Osteoblast (primary cell): ENCODE data around the gene KIAA0753. TPM values are rescaled to one million over a fixed set of nuclear protein-coding genes. Genes with fewer than 3 reads are reported as not detected.

Experiments used
- DNase-seq: peaks from one replicate; pipeline ENCODE4 v3.0.0; 2011; ENCODE audit warnings: low spot score, mixed read lengths; ENCODE audit not compliant: insufficient read length; ENCODE audit errors: missing footprints
- H2AFZ ChIP-seq: 2 replicates; pipeline ENCODE4 v1.6.0; 2011; ENCODE audit warnings: mild to moderate bottlenecking, low read length
- H3K27ac ChIP-seq: 2 replicates; pipeline ENCODE4 v1.5.1; 2011; ENCODE audit warnings: mild to moderate bottlenecking, low read depth, low read length, moderate library complexity
- H3K27me3 ChIP-seq: 2 replicates; pipeline ENCODE4 v1.6.0; 2012; ENCODE audit warnings: mild to moderate bottlenecking, control low read depth, inconsistent platforms, low read length, moderate library complexity; ENCODE audit not compliant: insufficient read depth
- H3K36me3 ChIP-seq: 2 replicates; pipeline ENCODE4 v1.5.1; 2011; ENCODE audit warnings: mild to moderate bottlenecking, low read length, control low read depth, moderate library complexity; ENCODE audit not compliant: insufficient read depth
- H3K4me1 ChIP-seq: 2 replicates; pipeline ENCODE4 v1.5.1; 2011; ENCODE audit warnings: mild to moderate bottlenecking, low read length, control low read depth, moderate library complexity; ENCODE audit not compliant: insufficient read depth
- H3K4me2 ChIP-seq: 2 replicates; pipeline ENCODE4 v1.6.0; 2011; ENCODE audit warnings: mild to moderate bottlenecking, low read length; ENCODE audit not compliant: insufficient read depth
- H3K4me3 ChIP-seq: fragments of 200-600 bp; sonication (generic); 3 replicates; pipeline ENCODE4 v1.5.1; 2012; ENCODE audit warnings: mild to moderate bottlenecking, low read length, inconsistent platforms; ENCODE audit not compliant: insufficient read depth
- H3K79me2 ChIP-seq: 2 replicates; pipeline ENCODE4 v1.6.0; 2012; ENCODE audit warnings: mild to moderate bottlenecking, low read length, control low read depth, inconsistent platforms; ENCODE audit not compliant: insufficient read depth
- H3K9me3 ChIP-seq: 2 replicates; pipeline ENCODE4 v1.5.1; 2011; ENCODE audit warnings: low read depth, low read length, control low read depth
- H4K20me1 ChIP-seq: 2 replicates; pipeline ENCODE4 v1.6.0; 2012; ENCODE audit warnings: mild to moderate bottlenecking, low read length, control low read depth; ENCODE audit not compliant: insufficient read depth
- CTCF ChIP-seq: IDR thresholded peaks from 2 replicates; pipeline ENCODE4 v1.5.1; 2011; ENCODE audit warnings: mild to moderate bottlenecking, low read depth, low read length, moderate library complexity; ENCODE audit errors: extremely low read depth
- total RNA-seq: library from RNA; depleted of rRNA; stranded (reverse); fragments of >200 nt; gene quantifications from 2 replicates; pipeline ENCODE4 v1.2.3, GENCODE V29; 2012

Gene KIAA0753
- total RNA-seq, 1 donor = 17.0 TPM

GRCh38 chr17:6668727-6669425 is 28.4 kb upstream of the KIAA0753 start:
- H2AFZ ChIP-seq = no peak overlapping the region
- H3K27me3 ChIP-seq = peaks cover 24% of the 10 kb centered on the region
- no peaks in the 10 kb centered on the region for H4K20me1 ChIP-seq
- H3K36me3 ChIP-seq = no peaks in the 10 kb centered on the region
- DNase-seq = no peak
- no peaks in the 10 kb centered on the region for H3K9me3 ChIP-seq
- no peak overlapping the region for H3K27ac ChIP-seq
- H3K4me3 ChIP-seq = no peak overlapping the region
- TF ChIP-seq CTCF = no peak
- no peak overlapping the region for H3K4me2 ChIP-seq
- H3K79me2 ChIP-seq = no peaks in the 10 kb centered on the region
- no peaks in the 10 kb centered on the region for H3K4me1 ChIP-seq

- H3K36me3 ChIP-seq = no peaks in the 10 kb centered on the region
- peaks cover 28% of the 10 kb centered on the region for H3K27me3 ChIP-seq
- no peaks in the 10 kb centered on the region for H3K79me2 ChIP-seq
- no peak for TF ChIP-seq CTCF
- H4K20me1 ChIP-seq = no peaks in the 10 kb centered on the region
- H3K4me2 ChIP-seq = no peak overlapping the region
- no peak overlapping the region for H3K27ac ChIP-seq
- no peaks in the 10 kb centered on the region for H3K9me3 ChIP-seq
- no peak overlapping the region for H3K4me3 ChIP-seq
- H3K4me1 ChIP-seq = no peaks in the 10 kb centered on the region
- DNase-seq = no peak
- no peak overlapping the region for H2AFZ ChIP-seq
Measured at GRCh38 chr17:6668219-6668618, 27.7 kb upstream of the KIAA0753 start.

- no peaks in the 10 kb centered on the region for H3K36me3 ChIP-seq
- H3K4me2 ChIP-seq = no peak overlapping the region
- no peaks in the 10 kb centered on the region for H3K79me2 ChIP-seq
- no peak overlapping the region for H2AFZ ChIP-seq
- H4K20me1 ChIP-seq = no peaks in the 10 kb centered on the region
- TF ChIP-seq CTCF = no peak
- H3K4me3 ChIP-seq = no peak overlapping the region
- H3K9me3 ChIP-seq = no peaks in the 10 kb centered on the region
- no peaks in the 10 kb centered on the region for H3K4me1 ChIP-seq
- no peak overlapping the region for H3K27ac ChIP-seq
- H3K27me3 ChIP-seq = peaks cover 32% of the 10 kb centered on the region
- no peak for DNase-seq
Measured at GRCh38 chr17:6667516-6667915, 27.0 kb upstream of the KIAA0753 start.

- no peak overlapping the region for H3K4me3 ChIP-seq
- H2AFZ ChIP-seq = no peak overlapping the region
- no peaks in the 10 kb centered on the region for H3K9me3 ChIP-seq
- no peaks in the 10 kb centered on the region for H3K79me2 ChIP-seq
- H3K4me1 ChIP-seq = no peaks in the 10 kb centered on the region
- no peak for TF ChIP-seq CTCF
- no peak overlapping the region for H3K4me2 ChIP-seq
- H3K27ac ChIP-seq = no peak overlapping the region
- peaks cover 37% of the 10 kb centered on the region for H3K27me3 ChIP-seq
- no peaks in the 10 kb centered on the region for H3K36me3 ChIP-seq
- no peaks in the 10 kb centered on the region for H4K20me1 ChIP-seq
- DNase-seq = no peak
Measured at GRCh38 chr17:6666557-6666956, 26.0 kb upstream of the KIAA0753 start.
